ENCODE results near the gene FBXL14. TPM values are rescaled to one million over a fixed set of nuclear protein-coding genes. Genes with fewer than 3 reads are reported as not detected.

FBXL14 gene
- total RNA-seq, 1 donor from 2014 or later: 6.2 TPM

- ATAC-seq (no peak), DNase-seq (ENCODE audit: missing footprints) (no peak)
- intact Hi-C loops (cut with DNase I): no loop called here
Observed at GRCh38 chr12:1553987-1554982, 40.1 kb downstream of the FBXL14 start.

- intact Hi-C loops (cut with DNase I): no loop called here
- ATAC-seq (no peak), DNase-seq (ENCODE audit: missing footprints) (no peak)
Observed at GRCh38 chr12:1553536-1553935, 40.8 kb downstream of the FBXL14 start.

DNA sequence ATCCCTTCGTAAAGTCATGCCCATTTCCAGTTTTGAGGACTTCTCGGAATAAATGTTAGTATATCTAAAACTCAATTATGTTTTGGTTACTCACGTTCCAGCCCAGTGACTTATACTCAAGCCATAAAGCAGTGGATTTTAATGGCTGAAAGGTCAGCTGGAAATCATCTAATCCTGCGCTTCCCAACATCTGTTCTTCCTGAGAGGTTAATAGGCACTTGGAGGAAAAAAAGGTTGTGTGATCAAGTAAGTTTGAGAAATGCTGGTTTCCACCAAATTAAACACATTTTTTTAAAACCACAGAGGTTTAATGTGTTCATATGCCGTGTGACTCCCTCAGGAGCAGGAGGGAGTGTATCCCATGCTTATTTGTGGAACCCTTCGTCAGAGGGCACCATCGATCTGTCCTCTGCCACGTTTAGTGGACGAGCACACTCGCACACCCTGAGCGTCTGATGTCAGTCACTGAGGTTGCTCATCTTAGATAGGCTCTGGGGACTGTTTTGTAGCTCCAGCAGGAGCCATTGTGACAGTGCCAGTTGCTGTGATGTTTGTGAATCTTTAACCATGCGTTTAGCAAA is 41.4 kb downstream of the FBXL14 start:
- intact Hi-C loops (cut with DNase I): no loop called here
- ATAC-seq (no peak), DNase-seq (ENCODE audit: missing footprints) (no peak)

DNA sequence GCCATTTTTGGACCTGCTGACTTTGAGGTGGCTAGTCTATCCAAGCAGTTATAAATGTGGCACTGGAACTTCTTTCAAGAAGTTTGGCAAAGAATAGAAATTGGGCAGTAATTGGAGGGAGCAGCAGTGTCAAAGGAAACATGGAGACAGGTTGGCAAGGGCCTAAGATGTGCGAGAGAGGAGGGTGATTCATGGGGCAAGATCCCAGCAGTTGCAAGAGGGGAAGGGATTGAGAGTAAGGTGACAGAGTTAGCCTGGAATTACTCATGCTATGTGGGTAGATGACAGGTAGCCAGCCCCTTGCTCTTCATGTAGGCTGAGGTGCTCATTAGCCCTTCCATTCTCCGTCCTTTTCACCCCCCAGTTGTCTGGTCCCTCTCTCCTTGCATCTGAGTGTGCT is 42.2 kb downstream of the FBXL14 start:
- ATAC-seq: no peak
- intact Hi-C loops (cut with DNase I): no loop called here
- no peak for DNase-seq (ENCODE audit: missing footprints)

GRCh38 chr12:1551496-1551895 is 42.9 kb downstream of the FBXL14 start:
- ATAC-seq (no peak), DNase-seq (ENCODE audit: missing footprints) (no peak)
- intact Hi-C loops (cut with DNase I): no loop called here

DNA sequence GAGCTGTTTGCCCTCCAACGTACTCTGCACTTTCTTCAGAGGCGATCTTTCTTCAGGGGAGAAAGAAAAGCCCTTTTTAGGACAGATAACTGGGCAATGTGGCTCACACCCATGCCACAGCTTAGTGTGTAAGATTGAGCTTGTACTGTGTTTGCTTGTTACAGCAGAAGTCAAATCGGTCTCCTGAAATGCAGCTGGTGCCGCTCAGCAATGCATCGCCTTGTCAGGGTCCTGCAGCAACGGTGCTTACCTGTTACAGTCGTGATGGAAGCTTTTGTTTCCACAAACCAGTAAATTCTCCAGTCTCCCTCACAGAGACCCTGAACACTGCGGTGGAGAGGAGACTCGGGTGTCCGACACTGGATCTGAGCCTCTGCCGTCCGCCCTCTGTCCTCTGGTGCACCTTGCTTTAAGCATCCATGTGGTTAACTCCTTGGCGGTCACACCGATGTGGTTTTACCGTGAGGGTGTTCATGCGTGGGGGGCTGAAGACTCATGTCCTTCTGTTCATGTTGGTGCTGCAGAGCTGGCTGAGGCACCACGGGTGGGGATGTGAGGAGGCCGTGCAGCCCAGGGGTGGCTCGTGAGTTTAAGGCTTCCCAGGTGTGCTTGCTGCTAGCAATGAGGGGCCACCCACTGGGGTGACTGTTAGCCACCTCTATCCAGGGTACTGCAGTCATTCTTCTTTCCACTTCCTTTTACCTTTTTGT is 47.3 kb downstream of the FBXL14 start:
- no peak for ATAC-seq
- intact Hi-C loops (cut with DNase I): no loop called here
- DNase-seq (ENCODE audit: missing footprints): no peak

GRCh38 chr12:1544996-1545700 is 49.2 kb downstream of the FBXL14 start:
- DNase-seq (ENCODE audit: missing footprints): no peak
- ATAC-seq: peak; percentile 59
- intact Hi-C loops (cut with DNase I): no loop called here

DNA sequence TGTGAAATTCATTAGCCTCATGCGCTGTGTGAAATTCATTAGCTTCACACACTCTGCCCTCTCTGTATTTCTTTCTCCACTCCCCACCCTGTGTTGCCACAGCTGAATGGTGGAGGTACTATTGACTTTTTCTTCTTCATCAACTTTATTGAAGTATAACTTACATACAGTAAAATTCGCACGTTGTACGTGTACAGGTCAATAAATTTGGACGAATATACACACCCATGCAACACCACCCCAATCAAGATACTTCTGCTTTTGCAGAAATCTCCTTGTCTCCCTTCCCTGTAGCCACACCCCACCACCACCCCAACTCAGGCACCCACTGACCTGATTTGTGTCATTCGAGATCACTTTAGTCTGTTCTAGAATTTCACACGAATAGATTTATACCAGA is 51.8 kb downstream of the FBXL14 start:
- intact Hi-C loops (cut with DNase I): no loop called here
- DNase-seq (ENCODE audit: missing footprints) (no peak), ATAC-seq (no peak)

- DNase-seq (ENCODE audit: missing footprints): no peak
- ATAC-seq: no peak
- intact Hi-C loops (cut with DNase I): no loop called here
Observed at GRCh38 chr12:1540690-1541089, 53.7 kb downstream of the FBXL14 start.

DNA sequence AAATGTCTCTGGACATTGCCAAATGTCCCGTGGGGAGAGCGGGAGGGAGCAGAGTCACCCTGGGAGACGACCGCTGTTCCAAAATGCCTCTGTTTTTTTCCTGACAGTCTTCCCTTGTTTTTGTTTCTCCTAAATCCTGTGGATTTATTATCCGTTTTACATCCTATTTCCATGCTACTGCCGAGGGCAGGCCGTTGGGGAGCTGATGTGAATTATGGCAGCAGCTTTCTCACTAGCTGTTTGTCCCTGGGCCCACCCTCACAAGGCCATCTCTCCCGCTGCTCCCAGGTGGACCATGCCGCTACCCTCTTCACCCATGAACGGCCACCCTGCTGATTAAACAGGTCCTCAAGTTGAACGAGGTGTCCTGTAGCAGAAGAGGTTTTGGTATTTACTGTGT is 55.2 kb downstream of the FBXL14 start:
- ATAC-seq (no peak), DNase-seq (ENCODE audit: missing footprints) (no peak)
- intact Hi-C loops (cut with DNase I): no loop called here

DNA sequence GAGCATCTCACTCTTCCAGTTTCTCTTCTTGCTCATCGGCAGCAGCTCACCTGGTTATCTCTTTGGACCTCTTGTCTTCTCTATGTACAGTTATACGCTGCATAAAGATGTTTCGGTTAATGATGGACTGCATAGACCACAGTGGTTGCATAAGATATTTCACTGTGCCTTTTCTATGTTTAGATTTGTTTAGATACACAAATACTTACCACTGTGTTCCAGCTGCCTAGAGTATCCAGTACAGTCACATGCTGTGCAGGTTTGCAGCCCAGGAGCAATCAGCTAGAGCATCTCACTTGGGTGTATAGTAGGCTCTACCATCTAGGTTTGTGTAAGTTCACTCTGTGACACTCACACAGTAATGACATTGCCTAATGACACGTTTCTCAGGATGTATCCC is 57.6 kb downstream of the FBXL14 start:
- DNase-seq (ENCODE audit: missing footprints) (no peak), ATAC-seq (no peak)
- intact Hi-C loops (cut with DNase I): no loop called here

GRCh38 chr12:1534748-1535147 is 59.6 kb downstream of the FBXL14 start:
- intact Hi-C loops (cut with DNase I): no loop called here
- ATAC-seq: no peak
- no peak for DNase-seq (ENCODE audit: missing footprints)

- ATAC-seq (no peak), DNase-seq (ENCODE audit: missing footprints) (peak; percentile 72)
- intact Hi-C loops (cut with DNase I): no loop called here
Observed at GRCh38 chr12:1533602-1534304, 60.6 kb downstream of the FBXL14 start.

DNA sequence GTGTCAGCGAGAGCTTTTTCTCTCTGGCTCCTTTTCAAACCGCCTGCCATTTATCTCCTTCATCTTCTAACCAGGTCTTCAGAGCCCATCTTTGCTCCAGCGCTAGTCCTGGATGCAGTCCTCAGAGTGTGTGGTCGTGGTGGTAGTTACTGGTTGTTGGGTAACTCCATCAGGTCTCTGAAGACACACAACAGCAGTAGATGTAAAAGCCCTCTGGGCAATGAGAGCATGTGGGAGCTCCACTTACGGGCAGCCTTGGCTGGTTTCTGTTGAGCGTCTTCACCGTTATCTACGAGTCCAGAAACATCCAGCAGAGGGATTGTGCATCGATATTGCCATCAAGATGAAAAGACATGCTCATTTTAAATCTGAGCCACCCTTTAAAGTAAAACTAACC is 61.2 kb downstream of the FBXL14 start:
- ATAC-seq (no peak), DNase-seq (ENCODE audit: missing footprints) (no peak)
- intact Hi-C loops (cut with DNase I): no loop called here

DNA sequence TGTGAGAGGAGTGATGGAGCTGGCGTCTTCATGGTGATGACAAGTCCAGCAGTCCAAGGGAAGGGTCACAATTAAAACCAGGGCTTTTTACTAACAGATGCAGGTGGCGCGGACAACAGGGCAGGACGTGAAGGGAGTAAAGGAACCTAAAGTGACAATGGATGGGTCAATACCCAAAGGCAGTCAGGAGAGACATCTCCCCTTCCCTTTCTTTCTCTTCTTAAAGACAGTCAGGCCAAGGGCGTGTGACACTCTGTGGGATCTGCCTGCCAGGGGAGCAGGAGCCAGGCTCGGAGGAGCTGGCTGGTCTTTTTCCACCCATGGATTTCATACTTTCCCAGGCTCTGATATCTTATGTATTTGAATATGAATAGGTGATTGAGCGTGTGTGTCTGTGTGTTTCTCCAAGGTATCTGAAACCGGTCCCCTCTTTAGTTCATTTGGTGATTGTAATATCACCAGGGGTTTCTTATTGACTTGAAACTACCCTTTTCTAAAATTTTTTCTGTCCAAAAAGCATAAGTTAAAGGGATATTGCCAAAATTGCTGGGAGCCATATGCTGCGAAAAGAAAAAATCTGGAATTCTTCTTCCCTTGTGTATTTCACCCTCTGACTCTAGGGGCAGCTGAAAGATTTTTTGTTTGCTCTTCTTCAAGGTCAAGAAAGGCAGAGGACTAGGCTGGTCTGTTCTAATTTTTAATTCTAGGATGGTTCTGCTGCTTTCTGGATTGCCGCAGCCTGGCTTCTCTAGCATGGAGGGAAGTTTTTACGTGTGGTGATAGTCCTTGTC is 61.8 kb downstream of the FBXL14 start:
- no peak for DNase-seq (ENCODE audit: missing footprints)
- intact Hi-C loops (cut with DNase I): no loop called here
- ATAC-seq: no peak

GRCh38 chr12:1531654-1532374 is 62.6 kb downstream of the FBXL14 start:
- no peak for ATAC-seq
- intact Hi-C loops (cut with DNase I): no loop called here
- DNase-seq (ENCODE audit: missing footprints): no peak

DNA sequence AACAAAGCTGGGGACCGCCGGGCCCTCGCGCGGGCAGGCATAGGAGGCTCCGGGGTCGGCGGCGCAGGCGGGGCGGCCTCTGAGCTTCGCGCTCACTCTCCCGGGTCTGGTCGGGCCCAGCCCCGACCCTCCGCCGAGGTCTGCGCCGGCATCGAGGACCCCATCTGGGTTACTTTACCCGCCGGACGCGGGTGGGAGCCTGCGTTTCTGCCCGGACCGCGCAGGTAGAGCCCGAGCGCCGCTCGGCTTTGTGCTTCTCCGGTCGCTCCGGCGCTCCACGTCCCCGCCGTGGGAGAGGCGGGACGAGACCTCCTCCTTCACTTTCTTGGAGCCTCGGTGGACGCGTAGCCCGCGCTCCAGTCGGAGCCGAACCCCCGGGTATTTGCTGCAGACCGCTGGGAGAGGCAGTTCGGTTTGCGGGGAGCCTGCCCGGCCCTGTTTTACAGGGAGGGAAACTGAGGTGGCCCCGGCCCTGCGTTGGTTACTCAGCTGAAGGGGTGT is 63.2 kb downstream of the FBXL14 start:
- no peak for DNase-seq (ENCODE audit: missing footprints)
- intact Hi-C loops (cut with DNase I): no loop called here
- no peak for ATAC-seq
